Stimulated activated CD8-positive, alpha-beta memory T cell treated with anti-CD3 and anti-CD28 coated beads, Interleukin-15, amount 100 ng/mL, for 1 hour (primary cell): ENCODE results near the gene LCN1.
"Not testable (repeated sequence)": the region's sequence is repeated elsewhere in the genome, so short reads cannot be mapped to it uniquely, and the experiment has no call there.

ENCODE experiments used
- DNase-seq: peaks from one replicate; pipeline ENCODE4 v3.0.0-alpha.2; 2020; ENCODE audit warnings: low read depth

Gene LCN1

GRCh38 chr9:135504262-135505243 lies 16.7 kb upstream of the LCN1 start:
- DNase-seq, result peak; percentile 27

GRCh38 chr9:135505406-135506187 lies 15.6 kb upstream of the LCN1 start:
- DNase-seq, result no peak

GRCh38 chr9:135506327-135507103 lies 14.7 kb upstream of the LCN1 start:
- DNase-seq, result no peak

GRCh38 chr9:135507104-135508035 lies 13.9 kb upstream of the LCN1 start:
- DNase-seq, result no peak

- DNase-seq, result no peak
Observed at GRCh38 chr9:135508211-135508820, 12.9 kb upstream of the LCN1 start.

GRCh38 chr9:135509458-135509857 lies 11.8 kb upstream of the LCN1 start:
- no peak for DNase-seq

- DNase-seq, result no peak
Observed at GRCh38 chr9:135512241-135512603, 9.0 kb upstream of the LCN1 start.

- DNase-seq, result no peak
Observed at GRCh38 chr9:135512904-135513303, 8.3 kb upstream of the LCN1 start.

- no peak for DNase-seq
Observed at GRCh38 chr9:135513351-135513846, 7.8 kb upstream of the LCN1 start.

- DNase-seq, result not testable (repeated sequence)
Observed at GRCh38 chr9:135513906-135514305, 7.3 kb upstream of the LCN1 start.

GRCh38 chr9:135514342-135515082 lies 6.7 kb upstream of the LCN1 start:
- no peak for DNase-seq

- DNase-seq, result no peak
Observed at GRCh38 chr9:135515083-135515951, 5.9 kb upstream of the LCN1 start.

GRCh38 chr9:135516132-135516860 lies 4.9 kb upstream of the LCN1 start:
- no peak for DNase-seq

- DNase-seq, result no peak
Observed at GRCh38 chr9:135517407-135517822, 3.8 kb upstream of the LCN1 start.

GRCh38 chr9:135519179-135519971 lies 1.9 kb upstream of the LCN1 start:
- no peak for DNase-seq

- DNase-seq, result no peak
Observed at GRCh38 chr9:135521608-135522095, 412 bp downstream of the LCN1 start.
